Endodermal cell (in vitro differentiated cells): ENCODE results near the gene IL16. TPM values are rescaled to one million over a fixed set of nuclear protein-coding genes. Genes with fewer than 3 reads are reported as not detected.

Experiments used
- DNase-seq: peaks from one replicate; pipeline ENCODE4 v3.0.0-alpha.2; 2017
- H3K27ac ChIP-seq: 2 replicates; pipeline ENCODE4 v1.5.1; 2013; ENCODE audit warnings: mild to moderate bottlenecking, low read depth, low read length, moderate library complexity
- H3K27me3 ChIP-seq: 2 replicates; pipeline ENCODE4 v1.6.1; 2013; ENCODE audit warnings: mild to moderate bottlenecking, low read length, moderate library complexity; ENCODE audit not compliant: insufficient read depth, control insufficient read depth, poor library complexity, severe bottlenecking
- H3K36me3 ChIP-seq: 2 replicates; pipeline ENCODE4 v1.7.0; 2013; ENCODE audit warnings: mild to moderate bottlenecking, low read length, moderate library complexity; ENCODE audit not compliant: control insufficient read depth, insufficient read depth
- H3K4me1 ChIP-seq: one replicate; pipeline ENCODE4 v1.7.0; 2013; ENCODE audit warnings: low read length; ENCODE audit not compliant: control insufficient read depth, insufficient read depth
- H3K4me3 ChIP-seq: 2 replicates; pipeline ENCODE4 v1.5.1; 2013; ENCODE audit warnings: mild to moderate bottlenecking, low read length, moderate library complexity
- H3K9ac ChIP-seq: 2 replicates; pipeline ENCODE4 v1.6.1; 2013; ENCODE audit warnings: mild to moderate bottlenecking, low read length, moderate library complexity; ENCODE audit not compliant: poor library complexity, severe bottlenecking; ENCODE audit errors: extremely low read depth
- H3K9me3 ChIP-seq: 2 replicates; pipeline ENCODE4 v1.6.1; 2013; ENCODE audit warnings: mild to moderate bottlenecking, low read length, moderate library complexity; ENCODE audit not compliant: control insufficient read depth
- H3K27ac Mint-ChIP-seq: 2 replicates; pipeline ENCODE4 v1.8.0; 2020; ENCODE audit warnings: mixed read lengths
- H3K27me3 Mint-ChIP-seq: 2 replicates; pipeline ENCODE4 v1.8.0; 2021; ENCODE audit warnings: mild to moderate bottlenecking, mixed read lengths; ENCODE audit not compliant: insufficient read depth
- H3K36me3 Mint-ChIP-seq: 2 replicates; pipeline ENCODE4 v1.8.0; 2020; ENCODE audit warnings: low read depth, mixed read lengths
- H3K4me1 Mint-ChIP-seq: 2 replicates; pipeline ENCODE4 v1.8.0; 2020; ENCODE audit warnings: mixed read lengths
- H3K4me3 Mint-ChIP-seq: 2 replicates; pipeline ENCODE4 v1.8.0; 2020; ENCODE audit warnings: mild to moderate bottlenecking, moderate library complexity, mixed read lengths
- H3K9me3 Mint-ChIP-seq: 2 replicates; pipeline ENCODE4 v1.8.0; 2020; ENCODE audit warnings: mild to moderate bottlenecking, mixed read lengths
- CTCF ChIP-seq: fragments of 200-600 bp; sonication (generic); conservative IDR thresholded peaks from 2 replicates; pipeline ENCODE4 v1.5.0; 2021; ENCODE audit warnings: antibody characterized with exemption, mild to moderate bottlenecking
- WGBS, 2 experiments: methylation state at CpG; one replicate each; pipeline versions ENCODE4 v1.1.5 to v1.1.7; 2013; ENCODE audit warnings: missing lambda C conversion rate in 2 of 2, mixed read lengths in 1 of 2; ENCODE audit not compliant: insufficient coverage in 1 of 2, insufficient read length in 1 of 2; 5-methylcytosine and 5-hydroxymethylcytosine counted together
- total RNA-seq, 2 donors: library from RNA; stranded (reverse); fragmentation: NEBNext Ultra II Directional in 1 of 2; extraction: Animal tissue kit (Norgen Biotek cat#: 25700) in 1 of 2; gene quantifications; 2 replicates in 1 of 2; 3 replicates in 1 of 2; pipeline ENCODE4 v1.2.1, GENCODE V29; 2021

The IL16 gene
- total RNA-seq, 2 donors from 2014 or later: 0.13 to 0.24 TPM

GRCh38 chr15:81227716-81228115 lies 31.0 kb downstream of the IL16 start:
- no peak overlapping the region for H3K4me3 ChIP-seq
- no peak overlapping the region for H3K27ac Mint-ChIP-seq
- DNase-seq: no peak

GRCh38 chr15:81229586-81229985 lies 32.9 kb downstream of the IL16 start:
- 84 to 90% methylated on average over 2 to 3 of the region's 3 CpGs for WGBS, 2 experiments
- Histone ChIP-seq H3K9ac (no peak overlapping the region), H3K27ac (no peak overlapping the region), H3K36me3 (no peaks in the 10 kb centered on the region), H3K9me3 (no peaks in the 10 kb centered on the region), H3K4me1 (no peaks in the 10 kb centered on the region), H3K27me3 (no peaks in the 10 kb centered on the region), H3K4me3 (no peak overlapping the region)
- Mint-ChIP-seq H3K27ac (no peak overlapping the region), H3K4me3 (no peak overlapping the region), H3K36me3 (no peaks in the 10 kb centered on the region), H3K27me3 (peaks cover 5% of the 10 kb centered on the region), H3K9me3 (no peaks in the 10 kb centered on the region), H3K4me1 (peaks cover 9% of the 10 kb centered on the region)
- TF ChIP-seq CTCF: no peak
- no peak for DNase-seq

More at GRCh38 chr15:81227716-81228115, 31.0 kb downstream of the IL16 start:
- Mint-ChIP-seq H3K36me3 (no peaks in the 10 kb centered on the region), H3K4me3 (no peak overlapping the region), H3K9me3 (no peaks in the 10 kb centered on the region), H3K4me1 (peaks cover 9% of the 10 kb centered on the region), H3K27me3 (peaks cover 5% of the 10 kb centered on the region)
- no peak for TF ChIP-seq CTCF
- no peaks in the 10 kb centered on the region for H3K4me1 ChIP-seq
- H3K27me3 ChIP-seq: no peaks in the 10 kb centered on the region
- no peak overlapping the region for H3K9ac ChIP-seq
- H3K9me3 ChIP-seq: no peaks in the 10 kb centered on the region
- H3K27ac ChIP-seq: no peak overlapping the region
- H3K36me3 ChIP-seq: no peaks in the 10 kb centered on the region
- WGBS, 2 experiments: 92 to 100% methylated on average over 1 to 5 of the region's 5 CpGs

- Histone ChIP-seq H3K9me3 (no peaks in the 10 kb centered on the region), H3K36me3 (no peaks in the 10 kb centered on the region), H3K27ac (no peak overlapping the region), H3K27me3 (no peaks in the 10 kb centered on the region), H3K9ac (no peak overlapping the region), H3K4me3 (no peak overlapping the region), H3K4me1 (no peaks in the 10 kb centered on the region)
- Mint-ChIP-seq H3K4me1 (peaks cover 3% of the 10 kb centered on the region), H3K9me3 (no peaks in the 10 kb centered on the region), H3K27me3 (no peaks in the 10 kb centered on the region), H3K36me3 (no peaks in the 10 kb centered on the region), H3K4me3 (no peak overlapping the region), H3K27ac (no peak overlapping the region)
- 94 to 100% methylated on average over 2 to 7 of the region's 7 CpGs for WGBS, 2 experiments
- TF ChIP-seq CTCF: no peak
- DNase-seq: no peak
These were observed 38.8 kb downstream of the IL16 start for GRCh38 chr15:81235276-81236123.
